Measurements from ENCODE around the gene HTD2. TPM values are rescaled to one million over a fixed set of nuclear protein-coding genes. Genes with fewer than 3 reads are reported as not detected.

HTD2 gene
- total and polyA plus RNA-seq, 9 donors = 7.3 to 12.0 (median 9.2) TPM

DNA sequence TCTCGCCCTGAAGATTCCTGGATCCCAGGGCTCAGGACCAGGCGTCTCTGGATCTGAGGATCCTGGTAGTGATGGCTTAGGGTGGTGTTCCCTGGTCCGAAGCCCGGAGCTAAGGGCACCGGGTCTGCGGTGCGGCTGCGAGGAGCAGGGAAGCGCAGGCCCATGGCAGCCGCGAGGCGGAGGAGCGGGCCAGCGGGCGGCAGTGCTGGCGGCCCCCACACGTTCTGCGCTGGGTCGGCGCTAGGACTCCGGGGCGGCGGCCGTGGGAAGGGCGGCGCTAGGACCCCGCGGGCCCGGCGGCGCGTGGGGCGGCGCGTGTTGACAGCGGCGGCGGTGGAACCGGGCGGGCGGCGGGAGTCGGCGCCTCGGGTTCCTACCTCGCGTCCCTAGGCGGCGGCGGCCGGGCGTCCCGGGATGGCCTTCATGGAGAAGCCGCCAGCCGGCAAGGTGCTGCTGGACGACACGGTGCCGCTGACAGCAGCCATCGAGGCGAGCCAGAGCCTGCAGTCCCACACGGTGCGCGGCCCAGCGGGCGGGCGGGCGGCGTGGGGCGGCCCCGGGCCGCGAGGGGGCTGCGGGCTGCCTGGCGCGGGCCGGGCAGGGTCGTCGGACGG is 26.4 kb downstream of the HTD2 start, which contains the start of gene PXK:
TSS of gene PXK (plus strand) at position 318 of the 614 bp plus-strand sequence. CDS start at position 415, 97 bp downstream.
- Histone ChIP-seq H3K27ac (peak within 1 kb of the TSS in 1 of 2 donors; percentile 51), H3K9me3 (no peaks in the 10 kb centered on the region), H3K4me1 (ENCODE audit: insufficient read depth) (peaks cover 6% of the 10 kb centered on the region), H3K4me3 (peak within 1 kb of the TSS; percentile 64), H3K36me3 (no peaks in the 10 kb centered on the region), H3K27me3 (no peaks in the 10 kb centered on the region)
- TF ChIP-seq EP300 (IDR thresholded peaks at IDR 0.05) (no peak), POLR2A (IDR thresholded peaks at IDR 0.05) (peak; percentile 49)
- TF ChIP-seq, protein P1, sequence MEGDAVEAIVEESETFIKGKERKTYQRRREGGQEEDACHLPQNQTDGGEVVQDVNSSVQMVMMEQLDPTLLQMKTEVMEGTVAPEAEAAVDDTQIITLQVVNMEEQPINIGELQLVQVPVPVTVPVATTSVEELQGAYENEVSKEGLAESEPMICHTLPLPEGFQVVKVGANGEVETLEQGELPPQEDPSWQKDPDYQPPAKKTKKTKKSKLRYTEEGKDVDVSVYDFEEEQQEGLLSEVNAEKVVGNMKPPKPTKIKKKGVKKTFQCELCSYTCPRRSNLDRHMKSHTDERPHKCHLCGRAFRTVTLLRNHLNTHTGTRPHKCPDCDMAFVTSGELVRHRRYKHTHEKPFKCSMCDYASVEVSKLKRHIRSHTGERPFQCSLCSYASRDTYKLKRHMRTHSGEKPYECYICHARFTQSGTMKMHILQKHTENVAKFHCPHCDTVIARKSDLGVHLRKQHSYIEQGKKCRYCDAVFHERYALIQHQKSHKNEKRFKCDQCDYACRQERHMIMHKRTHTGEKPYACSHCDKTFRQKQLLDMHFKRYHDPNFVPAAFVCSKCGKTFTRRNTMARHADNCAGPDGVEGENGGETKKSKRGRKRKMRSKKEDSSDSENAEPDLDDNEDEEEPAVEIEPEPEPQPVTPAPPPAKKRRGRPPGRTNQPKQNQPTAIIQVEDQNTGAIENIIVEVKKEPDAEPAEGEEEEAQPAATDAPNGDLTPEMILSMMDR (IDR thresholded peaks at IDR 0.05) = peak in 2 of 3 donors; percentile 6 to 42
- intact Hi-C loops (cut with DNase I) = loop anchor here (2.0 to 10.0 kb wide), 5 partner anchors 82 to 162 kb away; partner anchors contain the start of gene KCTD6 (in 2 of the 4)
- peak; percentile 76 to 85 (median 81) for DNase-seq
- 1% methylated on average over 42 to 79 of the region's 79 CpGs for WGBS, 3 donors

DNA sequence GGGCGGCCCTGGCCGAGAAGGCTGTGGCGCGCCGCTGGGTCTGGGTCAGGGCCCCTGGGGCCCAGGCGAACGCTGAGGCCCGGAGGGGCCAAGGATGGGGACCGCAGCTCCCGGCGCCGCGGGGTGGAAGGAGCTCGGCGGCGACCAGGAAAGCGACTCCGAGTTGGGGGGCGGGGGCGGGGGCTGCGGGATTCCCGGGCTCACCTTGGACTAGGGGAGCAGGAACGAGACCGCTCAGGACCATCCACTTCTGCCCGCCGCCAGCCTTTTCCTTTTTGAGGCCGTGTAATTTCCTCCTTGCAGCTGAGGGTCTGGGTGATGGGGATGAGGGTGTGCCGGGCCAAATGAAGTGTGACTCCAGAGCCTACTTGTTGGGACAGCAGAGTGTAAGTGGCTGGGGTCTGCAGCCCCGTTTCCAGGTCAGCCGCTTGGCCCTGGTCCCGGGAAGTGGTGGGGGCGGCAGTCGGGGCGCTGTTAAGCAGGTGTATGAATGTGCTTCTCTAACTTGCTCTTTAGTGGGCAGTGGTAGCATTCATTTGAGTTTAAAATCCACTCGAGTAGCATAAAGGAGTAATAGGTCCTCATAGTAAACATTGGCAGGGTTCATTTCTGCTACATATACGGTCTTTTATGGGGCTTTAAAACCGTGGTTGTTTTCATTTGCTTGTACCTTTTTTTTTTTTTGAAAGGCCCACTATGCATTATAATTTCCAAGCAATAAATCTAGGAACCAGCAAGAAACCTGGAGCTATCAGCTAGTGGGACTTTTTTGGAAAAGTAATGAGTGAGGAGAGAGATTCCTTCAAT is 27.1 kb downstream of the HTD2 start:
- intact Hi-C loops (cut with DNase I) = loop anchor here (2.0 to 10.0 kb wide), 5 partner anchors 81 to 161 kb away; partner anchors contain the start of gene KCTD6 (in 2 of the 4)
- Histone ChIP-seq H3K9me3 (no peaks in the 10 kb centered on the region), H3K27ac (peak overlapping the region in 1 of 2 donors; percentile 51), H3K36me3 (no peaks in the 10 kb centered on the region), H3K27me3 (no peaks in the 10 kb centered on the region), H3K4me1 (ENCODE audit: insufficient read depth) (peaks cover 6% of the 10 kb centered on the region), H3K4me3 (peak overlapping the region; percentile 64)
- DNase-seq = peak in 4 of 5 donors; percentile 39 to 56 (median 48)
- TF ChIP-seq, protein P1 (IDR thresholded peaks at IDR 0.05) = no peak
- 0 to 1% (median 0%) methylated on average over 14 to 37 of the region's 37 CpGs for WGBS, 3 donors

DNA sequence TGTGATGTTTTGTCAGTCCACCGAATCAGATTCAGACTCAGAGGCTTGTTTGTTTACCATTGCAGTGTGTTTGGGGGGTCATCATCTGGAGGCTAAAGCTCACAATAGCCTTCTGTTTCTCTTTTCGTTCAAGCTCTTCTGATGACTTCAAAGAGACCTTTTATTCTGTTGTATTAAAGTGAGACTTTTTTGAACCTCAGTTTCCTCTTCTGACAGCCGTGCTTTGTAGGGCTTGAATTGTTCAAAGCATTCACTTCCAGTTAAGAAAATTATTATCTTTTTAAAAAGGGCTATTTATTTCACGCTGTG is 27.6 kb downstream of the HTD2 start:
- Histone ChIP-seq H3K36me3 (no peaks in the 10 kb centered on the region), H3K9me3 (no peaks in the 10 kb centered on the region), H3K27ac (no peak overlapping the region), H3K4me3 (peak overlapping the region; percentile 64), H3K4me1 (ENCODE audit: insufficient read depth) (peaks cover 6% of the 10 kb centered on the region), H3K27me3 (no peaks in the 10 kb centered on the region)
- no peak for DNase-seq
- 20 to 27% (median 26%) methylated on average over 4 of the region's 4 CpGs for WGBS, 3 donors
- TF ChIP-seq, protein P1 (IDR thresholded peaks at IDR 0.05) = no peak
- TF ChIP-seq POLR2A (IDR thresholded peaks at IDR 0.05) (no peak), EP300 (IDR thresholded peaks at IDR 0.05) (no peak)
- intact Hi-C loops (cut with DNase I) = loop anchor here in 3 of 4 donors (5.0 to 10.0 kb wide), 4 partner anchors 81 to 161 kb away; partner anchors contain the start of gene KCTD6 (in 2 of the 3)

DNA sequence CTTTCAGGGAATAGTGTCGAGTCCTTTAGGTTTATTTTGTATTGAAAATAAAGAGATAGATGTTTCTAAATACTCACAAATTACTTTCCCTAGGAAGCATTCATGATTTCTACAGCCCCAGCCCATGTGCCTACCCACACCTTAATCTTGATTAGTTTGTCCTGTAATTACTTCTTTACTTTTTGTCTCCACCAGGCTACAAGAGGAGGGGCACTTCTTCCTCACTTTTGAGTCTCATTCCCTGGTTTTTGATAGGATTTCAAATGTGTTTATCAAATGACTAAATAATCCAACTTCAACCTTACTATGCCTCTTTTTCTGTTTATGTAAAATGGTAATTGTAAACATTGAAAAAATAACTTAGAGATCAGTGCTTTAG is 28.2 kb downstream of the HTD2 start:
- H3K4me1 ChIP-seq (ENCODE audit: insufficient read depth) = peaks cover 6% of the 10 kb centered on the region

More for the DNA sequence above, 28.2 kb downstream of the HTD2 start:
- WGBS, 3 donors = 63 to 67% (median 64%) methylated on average over 1 of the region's 1 CpG
- intact Hi-C loops (cut with DNase I) = loop anchor here in 3 of 4 donors (5.0 to 10.0 kb wide), 4 partner anchors 80 to 160 kb away; partner anchors contain the start of gene KCTD6 (in 2 of the 3)
- Histone ChIP-seq H3K27me3 (no peaks in the 10 kb centered on the region), H3K4me3 (no peak overlapping the region), H3K27ac (no peak overlapping the region), H3K36me3 (no peaks in the 10 kb centered on the region), H3K9me3 (no peaks in the 10 kb centered on the region)
- TF ChIP-seq EP300 (IDR thresholded peaks at IDR 0.05) (no peak), POLR2A (IDR thresholded peaks at IDR 0.05) (no peak)
- TF ChIP-seq, protein P1 (IDR thresholded peaks at IDR 0.05) = no peak
- no peak for DNase-seq
